Measurements from ENCODE around the gene SDK1.
"Not testable (repeated sequence)": the region's sequence is repeated elsewhere in the genome, so short reads cannot be mapped to it uniquely, and the experiment has no call there.

SDK1 gene

GRCh38 chr7:3655635-3656034 lies 354.6 kb downstream of the SDK1 start:
- no peak for DNase-seq (ENCODE audit: low read depth)

- no peak for DNase-seq (ENCODE audit: low read depth)
Observed at GRCh38 chr7:3657206-3657605, 356.2 kb downstream of the SDK1 start.

- DNase-seq (ENCODE audit: low read depth) = no peak
Observed at GRCh38 chr7:3668743-3669142, 367.7 kb downstream of the SDK1 start.

GRCh38 chr7:3670898-3671297 lies 369.8 kb downstream of the SDK1 start:
- no peak for DNase-seq (ENCODE audit: low read depth)

GRCh38 chr7:3673524-3673923 lies 372.5 kb downstream of the SDK1 start:
- peak; percentile 30 for DNase-seq (ENCODE audit: low read depth)

GRCh38 chr7:3678314-3678810 lies 377.3 kb downstream of the SDK1 start:
- DNase-seq (ENCODE audit: low read depth) = no peak

- no peak for DNase-seq (ENCODE audit: low read depth)
Observed at GRCh38 chr7:3682028-3682710, 381.1 kb downstream of the SDK1 start.

GRCh38 chr7:3683546-3684539 lies 382.8 kb downstream of the SDK1 start:
- no peak for DNase-seq (ENCODE audit: low read depth)

GRCh38 chr7:3688071-3688470 lies 387.0 kb downstream of the SDK1 start:
- DNase-seq (ENCODE audit: low read depth) = no peak

GRCh38 chr7:3688842-3689241 lies 387.8 kb downstream of the SDK1 start:
- no peak for DNase-seq (ENCODE audit: low read depth)

- DNase-seq (ENCODE audit: low read depth) = no peak
Observed at GRCh38 chr7:3691478-3692158, 390.6 kb downstream of the SDK1 start.

- DNase-seq (ENCODE audit: low read depth) = no peak
Observed at GRCh38 chr7:3695602-3696001, 394.6 kb downstream of the SDK1 start.

- DNase-seq (ENCODE audit: low read depth) = no peak
Observed at GRCh38 chr7:3696113-3696512, 395.1 kb downstream of the SDK1 start.

GRCh38 chr7:3697472-3697871 lies 396.4 kb downstream of the SDK1 start:
- DNase-seq (ENCODE audit: low read depth) = no peak

- DNase-seq (ENCODE audit: low read depth) = no peak
Observed at GRCh38 chr7:3705258-3705657, 404.2 kb downstream of the SDK1 start.

GRCh38 chr7:3706091-3706490 lies 405.0 kb downstream of the SDK1 start:
- DNase-seq (ENCODE audit: low read depth) = not testable (repeated sequence)

GRCh38 chr7:3710122-3710521 lies 409.1 kb downstream of the SDK1 start:
- no peak for DNase-seq (ENCODE audit: low read depth)

GRCh38 chr7:3710531-3710930 lies 409.5 kb downstream of the SDK1 start:
- no peak for DNase-seq (ENCODE audit: low read depth)

- DNase-seq (ENCODE audit: low read depth) = no peak
Observed at GRCh38 chr7:3712841-3713240, 411.8 kb downstream of the SDK1 start.

- no peak for DNase-seq (ENCODE audit: low read depth)
Observed at GRCh38 chr7:3721422-3721821, 420.4 kb downstream of the SDK1 start.

- DNase-seq (ENCODE audit: low read depth) = peak; percentile 23
Observed at GRCh38 chr7:3722396-3722922, 421.4 kb downstream of the SDK1 start.

All from activated T-cell treated with anti-CD3 and anti-CD28 coated beads for 48 hours (primary cell).